Lower leg skin (tissue), 4 donors: Measurements from ENCODE around the gene SEC14L1. TPM values are rescaled to one million over a fixed set of nuclear protein-coding genes. Genes with fewer than 3 reads are reported as not detected.
"Not testable (repeated sequence)": the region's sequence is repeated elsewhere in the genome, so short reads cannot be mapped to it uniquely, and the experiment has no call there.

Source experiments
- DNase-seq, 2 donors: peaks; one replicate each; pipeline ENCODE4 v3.0.0-alpha.2; 2019; ENCODE audit warnings: low spot score in 2 of 2
- H3K4me3 ChIP-seq: fragments of 200-600 bp; sonication (generic); 2 replicates; pipeline ENCODE4 v1.5.1; 2017; ENCODE audit warnings: mild to moderate bottlenecking, low read depth; ENCODE audit not compliant: poor library complexity, severe bottlenecking
- POLR2A ChIP-seq, 2 donors: fragments of 450-650 bp; IDR thresholded peaks; one replicate each; pipeline ENCODE4 v1.6.1; 2016 to 2017; ENCODE audit warnings: antibody characterized with exemption in 2 of 2, mild to moderate bottlenecking in 1 of 2, moderate library complexity in 1 of 2
- WGBS, 2 donors: methylation state at CpG; one replicate each; pipeline ENCODE4 v1.1.5; 2018; 5-methylcytosine and 5-hydroxymethylcytosine counted together
- intact Hi-C: fragments of 100-400 bp; cut with DNase I; formaldehyde crosslinking; loops from one replicate; pipeline ENCODE4 v1.15.0; 2023; ENCODE audit warnings: low total_unique reads
- total RNA-seq, 4 donors: library from RNA; depleted of rRNA; stranded (reverse); fragments of >200 nt; gene quantifications; one replicate each; pipeline ENCODE4 v1.1.0, GENCODE V29; 2016
- TF ChIP-seq, protein P1 (sequence below), 3 donors: fragments of 450-650 bp; IDR thresholded peaks; one replicate each; pipeline ENCODE4 v1.5.1; 2016; ENCODE audit warnings: antibody characterized with exemption in 3 of 3, mild to moderate bottlenecking in 3 of 3, moderate library complexity in 2 of 3

The SEC14L1 gene
- total RNA-seq, 4 donors from 2014 or later, result 19.1 to 59.5 (median 46.3) TPM

DNA sequence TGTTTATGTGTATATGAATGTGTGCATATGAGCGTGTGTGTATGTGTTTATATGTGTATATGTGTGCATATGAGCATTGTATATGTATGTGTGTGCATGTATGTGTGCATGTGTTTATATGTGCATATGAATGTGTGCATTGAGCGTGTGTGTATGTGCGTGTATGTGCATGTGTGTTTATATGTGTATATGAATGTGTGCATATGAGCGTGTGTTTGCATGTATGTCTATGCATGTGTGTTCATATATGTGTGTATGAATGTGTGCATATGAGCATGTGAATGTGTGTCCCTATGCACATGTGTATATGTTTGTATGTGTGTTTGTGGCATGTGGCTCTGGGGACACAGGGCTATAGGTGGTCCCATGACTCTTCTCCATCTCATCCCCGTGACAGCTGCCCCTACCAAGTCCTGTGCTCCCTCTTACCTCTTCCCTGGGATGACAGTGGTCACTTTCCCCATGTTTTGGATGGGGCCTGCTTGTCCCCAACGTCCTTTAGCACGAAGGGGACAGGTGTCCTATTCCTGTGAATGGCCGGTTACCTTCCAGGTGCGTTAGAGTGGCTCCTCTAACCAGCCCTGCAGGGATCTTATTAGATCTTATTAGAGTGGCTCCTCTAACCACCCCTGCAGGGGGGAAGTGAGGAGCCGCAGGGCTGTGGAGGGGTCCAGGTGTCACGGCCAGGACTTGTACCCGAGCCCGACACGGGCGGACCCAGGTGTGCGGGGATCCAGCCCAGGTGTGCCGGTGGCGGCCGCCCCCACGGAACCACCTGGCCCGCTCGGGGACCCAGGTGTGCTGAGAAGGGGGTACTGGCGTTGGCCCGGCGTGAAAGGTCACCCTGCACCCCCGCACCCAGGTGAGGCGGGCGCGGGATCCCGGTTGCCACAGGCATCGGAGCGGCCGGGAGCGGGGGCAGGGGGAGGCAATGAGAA, 105.6 kb downstream of the SEC14L1 start:
- intact Hi-C loops, result loop anchor here (2.0 to 10.0 kb wide), 2 partner anchors 160 to 382 kb away; partner anchors contain the start of gene MGAT5B
- WGBS, 2 donors, result 28 to 70% methylated on average over 11 to 29 of the region's 34 CpGs
- DNase-seq, result no peak

DNA sequence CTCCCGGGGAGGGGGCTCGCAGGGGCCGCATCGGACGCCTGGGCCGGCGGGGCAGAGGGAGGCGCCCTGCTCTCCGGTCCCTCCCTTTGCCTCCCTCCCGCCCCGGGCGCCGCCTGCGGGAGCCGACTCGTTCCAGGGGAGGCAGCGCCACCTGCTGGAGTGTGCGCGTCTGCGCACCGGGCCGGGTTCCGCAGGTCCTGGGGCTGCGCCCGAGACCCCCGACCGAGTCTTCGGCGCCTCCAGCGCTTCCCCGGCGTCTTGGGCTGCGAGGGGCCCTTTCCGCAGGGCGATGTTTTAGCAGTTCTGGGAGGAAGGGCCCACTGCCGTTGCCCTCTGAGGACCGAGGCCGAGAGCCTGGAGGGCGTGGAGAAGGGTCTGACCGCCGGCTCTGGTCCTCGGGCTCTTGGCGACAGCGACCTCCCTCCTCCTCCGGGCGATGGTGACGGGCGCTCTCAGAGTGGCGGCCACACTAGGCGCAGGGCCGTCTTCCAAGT, 106.3 kb downstream of the SEC14L1 start:
- WGBS, 2 donors, result 0% methylated on average over 4 to 33 of the region's 51 CpGs
- intact Hi-C loops, result loop anchor here (2.0 to 10.0 kb wide), 2 partner anchors 160 to 382 kb away; partner anchors contain the start of gene MGAT5B
- peak; percentile 63 to 96 for DNase-seq
- no peak overlapping the region for H3K4me3 ChIP-seq
- TF ChIP-seq, protein P1, sequence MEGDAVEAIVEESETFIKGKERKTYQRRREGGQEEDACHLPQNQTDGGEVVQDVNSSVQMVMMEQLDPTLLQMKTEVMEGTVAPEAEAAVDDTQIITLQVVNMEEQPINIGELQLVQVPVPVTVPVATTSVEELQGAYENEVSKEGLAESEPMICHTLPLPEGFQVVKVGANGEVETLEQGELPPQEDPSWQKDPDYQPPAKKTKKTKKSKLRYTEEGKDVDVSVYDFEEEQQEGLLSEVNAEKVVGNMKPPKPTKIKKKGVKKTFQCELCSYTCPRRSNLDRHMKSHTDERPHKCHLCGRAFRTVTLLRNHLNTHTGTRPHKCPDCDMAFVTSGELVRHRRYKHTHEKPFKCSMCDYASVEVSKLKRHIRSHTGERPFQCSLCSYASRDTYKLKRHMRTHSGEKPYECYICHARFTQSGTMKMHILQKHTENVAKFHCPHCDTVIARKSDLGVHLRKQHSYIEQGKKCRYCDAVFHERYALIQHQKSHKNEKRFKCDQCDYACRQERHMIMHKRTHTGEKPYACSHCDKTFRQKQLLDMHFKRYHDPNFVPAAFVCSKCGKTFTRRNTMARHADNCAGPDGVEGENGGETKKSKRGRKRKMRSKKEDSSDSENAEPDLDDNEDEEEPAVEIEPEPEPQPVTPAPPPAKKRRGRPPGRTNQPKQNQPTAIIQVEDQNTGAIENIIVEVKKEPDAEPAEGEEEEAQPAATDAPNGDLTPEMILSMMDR (IDR thresholded peaks at IDR 0.05), result peak in 1 of 3 donors; percentile 88
- no peak for TF ChIP-seq POLR2A (IDR thresholded peaks at IDR 0.05)

More for the DNA sequence above, 105.6 kb downstream of the SEC14L1 start:
- TF ChIP-seq, protein P1 (IDR thresholded peaks at IDR 0.05), result no peak
- TF ChIP-seq POLR2A (IDR thresholded peaks at IDR 0.05), result no peak
- H3K4me3 ChIP-seq, result no peak overlapping the region

DNA sequence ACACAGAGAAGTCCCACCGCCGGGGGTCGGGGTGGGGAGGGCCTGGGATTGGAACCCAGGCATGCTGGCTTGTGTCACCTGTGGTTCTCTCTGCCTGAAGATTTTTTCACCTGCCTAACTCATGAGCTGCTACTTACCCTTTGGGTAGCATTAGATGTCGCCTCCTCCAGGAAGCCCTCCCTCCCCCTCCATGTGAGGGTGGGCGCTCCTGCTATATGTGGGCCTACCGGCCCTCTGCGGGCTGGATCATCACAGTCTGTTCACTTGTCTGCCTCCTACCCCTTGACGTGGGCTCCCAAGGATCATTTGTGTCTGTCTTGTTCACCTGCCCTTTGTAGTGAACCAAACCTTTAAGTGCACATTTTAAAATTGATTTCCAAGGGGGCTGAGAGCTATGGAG, 106.8 kb downstream of the SEC14L1 start:
- no peak overlapping the region for H3K4me3 ChIP-seq
- TF ChIP-seq, protein P1 (IDR thresholded peaks at IDR 0.05), result no peak
- TF ChIP-seq POLR2A (IDR thresholded peaks at IDR 0.05), result no peak
- intact Hi-C loops, result loop anchor here (2.0 to 10.0 kb wide), 2 partner anchors 161 to 383 kb away; partner anchors contain the start of gene MGAT5B
- 38 to 43% methylated on average over 8 of the region's 8 CpGs for WGBS, 2 donors
- no peak for DNase-seq

DNA sequence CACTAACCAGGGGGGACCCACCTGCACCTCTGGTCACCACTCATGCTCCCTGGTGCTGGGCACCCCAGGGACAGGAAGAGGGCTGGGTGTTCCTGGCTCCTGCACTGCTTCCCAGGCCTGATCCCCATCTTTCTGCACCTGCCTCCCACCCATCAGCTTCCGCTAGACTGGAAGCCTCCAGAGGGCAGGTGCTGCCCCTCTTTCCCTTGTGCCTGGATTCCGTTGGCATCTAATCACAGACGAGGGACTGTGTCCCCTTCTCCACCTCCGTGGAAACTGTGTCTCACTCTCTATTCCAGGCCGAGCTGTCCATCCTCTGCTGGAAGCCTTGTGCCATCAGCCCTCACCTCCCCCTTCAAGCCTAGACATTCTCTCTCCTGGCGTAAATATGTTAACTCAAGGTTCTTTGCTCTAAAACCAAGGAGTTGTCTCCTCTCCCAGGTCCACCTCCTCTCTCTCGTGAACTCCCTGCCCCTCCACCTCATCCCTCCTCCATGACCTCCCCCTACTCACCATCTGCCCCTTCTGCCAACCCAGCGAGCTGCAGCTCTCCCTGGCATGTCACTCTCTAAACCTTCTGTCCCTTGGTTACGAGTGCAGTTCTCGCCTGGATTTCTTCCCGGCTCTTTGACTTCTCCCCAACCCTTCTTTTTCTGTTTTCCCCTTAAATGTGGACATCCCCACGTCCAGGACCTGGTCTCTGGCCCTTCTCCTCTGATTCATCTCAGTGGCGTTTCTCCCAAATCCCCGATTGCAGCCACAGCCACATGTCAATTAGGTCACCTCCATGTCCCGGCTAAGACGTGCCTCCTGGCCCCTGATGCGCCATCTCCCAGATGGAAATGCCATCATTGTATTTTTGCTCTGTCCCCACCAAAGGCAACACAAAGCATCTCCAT, 107.7 kb downstream of the SEC14L1 start:
- no peak overlapping the region for H3K4me3 ChIP-seq
- WGBS, 2 donors, result 70 to 72% methylated on average over 17 of the region's 17 CpGs
- intact Hi-C loops, result loop anchor here (10.0 kb wide), 1 partner anchor 384 kb away; the partner anchor contains the start of gene MGAT5B
- TF ChIP-seq POLR2A (IDR thresholded peaks at IDR 0.05), result no peak
- TF ChIP-seq, protein P1 (IDR thresholded peaks at IDR 0.05), result no peak
- DNase-seq, result no peak

DNA sequence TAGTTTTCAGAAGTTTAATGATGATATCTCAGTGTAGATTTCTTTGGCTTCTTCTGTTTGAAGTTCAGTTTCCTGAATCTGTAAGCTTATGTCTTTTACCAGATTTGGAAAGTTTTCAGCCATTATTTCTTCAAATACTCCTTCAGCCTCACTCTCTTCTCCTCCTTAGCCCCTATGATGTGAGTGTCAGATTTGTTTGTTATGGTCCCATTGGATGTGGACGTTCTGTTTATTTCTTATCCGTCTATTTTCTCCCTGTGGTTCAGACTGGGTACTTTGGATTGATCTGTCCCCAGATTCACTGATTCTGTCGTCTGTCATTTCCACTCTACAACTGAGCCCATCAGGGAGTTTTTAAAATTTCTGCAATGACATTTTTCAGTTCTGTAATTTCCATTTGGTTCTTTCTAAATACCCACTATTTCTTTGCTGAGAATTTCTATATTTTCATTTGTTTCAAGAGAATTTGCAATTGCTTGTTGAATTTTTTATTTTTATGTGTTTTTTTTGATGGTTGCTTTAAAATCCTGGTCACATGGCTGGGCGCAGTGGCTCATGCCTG, 110.9 kb downstream of the SEC14L1 start:
- TF ChIP-seq, protein P1 (IDR thresholded peaks at IDR 0.05), result no peak
- TF ChIP-seq POLR2A (IDR thresholded peaks at IDR 0.05), result no peak
- WGBS, 2 donors, result 81 to 83% methylated on average over 4 of the region's 4 CpGs
- intact Hi-C loops, result no loop called here
- DNase-seq, result no peak
- H3K4me3 ChIP-seq, result no peak overlapping the region

DNA sequence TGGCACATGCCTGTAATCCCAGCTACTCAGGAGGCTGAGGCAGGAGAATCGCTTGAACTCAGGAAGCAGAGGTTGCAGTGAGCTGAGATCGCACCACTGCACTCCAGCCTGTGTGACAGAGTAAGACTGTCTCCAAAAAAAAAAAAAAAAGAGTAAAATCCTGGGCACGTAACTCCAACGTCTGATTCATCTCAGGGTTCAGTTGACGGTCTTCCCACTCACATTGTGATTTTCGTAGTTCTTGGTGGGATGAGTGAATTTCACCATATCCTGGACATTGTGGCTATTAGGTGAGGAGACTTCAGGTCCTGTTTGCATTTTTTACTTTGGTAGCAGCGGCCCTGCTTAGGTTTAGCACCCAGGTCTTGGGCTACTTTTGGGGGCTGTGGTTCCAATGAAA, 111.5 kb downstream of the SEC14L1 start:
- H3K4me3 ChIP-seq, DNase-seq, intact Hi-C loops: not testable (repeated sequence)
- 65 to 84% methylated on average over 7 of the region's 7 CpGs for WGBS, 2 donors
